IMR-90 (cell line): ENCODE results near the gene EPHB1. TPM values are rescaled to one million over a fixed set of nuclear protein-coding genes. Genes with fewer than 3 reads are reported as not detected.

Source experiments
- ATAC-seq: fragments of 200-7000 bp; cut with Tn5 transposase; 2 replicates; pipeline ENCODE4 v1.9.1; 2020; ENCODE audit warnings: low read depth, mild to moderate bottlenecking, moderate library complexity
- BruUV-seq: library from RNA; stranded (reverse); fragments of 400-500 nt; replicated peaks from 2 replicates; lab custom pipeline; 2021; lab: Mats Ljungman, UMichigan
- CTCF ChIA-PET: fragments of 300-600 bp; formaldehyde crosslinking; extraction: SDS; loops from one replicate; lab custom pipeline; 2021; ENCODE audit warnings: antibody characterized with exemption; lab: Yijun Ruan, JAX
- POLR2A ChIA-PET: fragments of 300-600 bp; sonication (Branson Sonifier 250); formaldehyde crosslinking; loops from one replicate; lab custom pipeline; 2022; ENCODE audit warnings: antibody characterized with exemption; ENCODE audit not compliant: unreplicated experiment; lab: Charles Lee
- DNase-seq: peaks from one replicate; pipeline ENCODE4 v3.0.0; 2013
- H2AFZ ChIP-seq: replicated peaks from 2 replicates; pipeline ENCODE3; 2013; ENCODE audit warnings: low read length, mild to moderate bottlenecking; ENCODE audit not compliant: poor library complexity
- H2AK5ac ChIP-seq: 2 replicates; pipeline ENCODE4 v1.6.1; 2013; ENCODE audit warnings: low read depth, low read length, inconsistent platforms
- H2AK9ac ChIP-seq: replicated peaks from 2 replicates; pipeline ENCODE3; 2013; ENCODE audit warnings: mild to moderate bottlenecking, low read depth, low read length, moderate library complexity; ENCODE audit not compliant: poor library complexity
- H2BK120ac ChIP-seq: 2 replicates; pipeline ENCODE4 v1.6.1; 2013; ENCODE audit warnings: low read depth, low read length, inconsistent platforms
- H2BK15ac ChIP-seq: 3 replicates; pipeline ENCODE4 v1.6.1; 2013; ENCODE audit warnings: low read depth, low read length, inconsistent platforms
- H2BK20ac ChIP-seq: 2 replicates; pipeline ENCODE4 v1.6.1; 2013; ENCODE audit warnings: low read depth, mild to moderate bottlenecking, inconsistent platforms, low read length, moderate library complexity
- H2BK5ac ChIP-seq: 2 replicates; pipeline ENCODE4 v1.6.1; 2013; ENCODE audit warnings: mild to moderate bottlenecking, low read depth, low read length, inconsistent platforms; ENCODE audit not compliant: poor library complexity, severe bottlenecking
- H3K14ac ChIP-seq: replicated peaks from 2 replicates; pipeline ENCODE4 v1.6.1; 2013; ENCODE audit warnings: low read depth, low read length, inconsistent platforms
- H3K18ac ChIP-seq: 2 replicates; pipeline ENCODE4 v1.6.1; 2013; ENCODE audit warnings: low read depth, low read length, control low read depth
- H3K23ac ChIP-seq: 2 replicates; pipeline ENCODE4 v1.6.1; 2013; ENCODE audit warnings: low read depth, low read length, inconsistent platforms
- H3K27ac ChIP-seq: 2 replicates; pipeline ENCODE4 v1.5.1; 2013; ENCODE audit warnings: mild to moderate bottlenecking, control low read depth, low read length; ENCODE audit not compliant: insufficient read depth
- H3K27me3 ChIP-seq: 2 replicates; pipeline ENCODE4 v1.6.1; 2013; ENCODE audit warnings: low read length; ENCODE audit not compliant: control insufficient read depth, insufficient read depth
- H3K36me3 ChIP-seq: 2 replicates; pipeline ENCODE4 v1.6.1; 2013; ENCODE audit warnings: low read length, mixed read lengths; ENCODE audit not compliant: control insufficient read depth, insufficient read depth
- H3K4ac ChIP-seq: 2 replicates; pipeline ENCODE4 v1.6.1; 2013; ENCODE audit warnings: low read depth, low read length, inconsistent platforms
- H3K4me1 ChIP-seq: 2 replicates; pipeline ENCODE4 v1.6.1; 2013; ENCODE audit warnings: low read length, mixed read lengths; ENCODE audit not compliant: control insufficient read depth, insufficient read depth
- H3K4me2 ChIP-seq: 2 replicates; pipeline ENCODE4 v1.6.1; 2013; ENCODE audit warnings: low read depth, mild to moderate bottlenecking, control low read depth, low read length, moderate library complexity
- H3K4me3 ChIP-seq: 2 replicates; pipeline ENCODE4 v1.5.1; 2013; ENCODE audit warnings: low read depth, mild to moderate bottlenecking, control low read depth, low read length, moderate library complexity; ENCODE audit not compliant: insufficient read depth
- H3K56ac ChIP-seq: 2 replicates; pipeline ENCODE4 v1.6.1; 2013; ENCODE audit warnings: low read length, inconsistent platforms; ENCODE audit not compliant: insufficient read depth; ENCODE audit errors: extremely low read depth
- H3K79me1 ChIP-seq, 2 experiments: 2 replicates each; pipeline ENCODE4 v1.6.1; 2013; ENCODE audit warnings: low read length in 2 of 2, inconsistent platforms in 1 of 2, low read depth in 1 of 2
- H3K9ac ChIP-seq: 2 replicates; pipeline ENCODE4 v1.6.1; 2013; ENCODE audit warnings: low read depth, low read length, control low read depth
- H3K9me1 ChIP-seq: 2 replicates; pipeline ENCODE4 v1.6.1; 2013; ENCODE audit warnings: low read length, inconsistent platforms; ENCODE audit not compliant: insufficient read depth
- H3K9me3 ChIP-seq: 2 replicates; pipeline ENCODE4 v1.6.1; 2013; ENCODE audit warnings: low read length; ENCODE audit not compliant: control insufficient read depth, insufficient read depth
- H4K20me1 ChIP-seq: 2 replicates; pipeline ENCODE4 v1.6.1; 2013; ENCODE audit warnings: low read length, inconsistent platforms; ENCODE audit not compliant: insufficient read depth
- H4K5ac ChIP-seq: 2 replicates; pipeline ENCODE4 v1.6.1; 2013; ENCODE audit warnings: mild to moderate bottlenecking, low read depth, low read length, control low read depth
- H4K8ac ChIP-seq, 2 experiments: 2 replicates each; pipeline ENCODE4 v1.6.1; 2013; ENCODE audit warnings: low read depth in 2 of 2, low read length in 2 of 2, control low read depth in 1 of 2, inconsistent platforms in 1 of 2
- H4K91ac ChIP-seq: 2 replicates; pipeline ENCODE4 v1.6.1; 2013; ENCODE audit warnings: low read depth, low read length, inconsistent platforms; ENCODE audit not compliant: insufficient read depth
- BHLHE40 ChIP-seq: fragments of 150-350 bp; IDR thresholded peaks from 2 replicates; pipeline ENCODE4 v1.6.1; 2016; ENCODE audit warnings: mild to moderate bottlenecking, low read depth, low read length
- CTCF ChIP-seq: conservative IDR thresholded peaks from 2 replicates; pipeline ENCODE4 v1.5.1; 2012; ENCODE audit warnings: mild to moderate bottlenecking, low read depth, low read length, improper control_type of control experiment
- MAFK ChIP-seq: IDR thresholded peaks from 2 replicates; pipeline ENCODE4 v1.6.1; 2012; ENCODE audit warnings: low read depth, low read length, improper control_type of control experiment
- MAZ ChIP-seq: IDR thresholded peaks from 2 replicates; pipeline ENCODE4 v1.6.1; 2012; ENCODE audit warnings: low read depth, mild to moderate bottlenecking, low read length, improper control_type of control experiment, moderate library complexity, borderline replicate concordance
- POLR2A ChIP-seq: IDR thresholded peaks from 2 replicates; pipeline ENCODE4 v1.6.1; 2012; ENCODE audit warnings: mild to moderate bottlenecking, low read depth, low read length
- RCOR1 ChIP-seq: IDR thresholded peaks from 2 replicates; pipeline ENCODE4 v1.6.1; 2012; ENCODE audit warnings: mild to moderate bottlenecking, low read length, improper control_type of control experiment; ENCODE audit not compliant: insufficient replicate concordance
- WGBS, 2 experiments: methylation state at CpG; one replicate each; pipeline versions ENCODE4 v1.1.5 to v1.1.7; 2013; ENCODE audit warnings: missing lambda C conversion rate in 2 of 2; ENCODE audit not compliant: insufficient read length in 1 of 2; ENCODE audit errors: extremely low coverage in 2 of 2; 5-methylcytosine and 5-hydroxymethylcytosine counted together
- dilution Hi-C: fragments of 300-500 bp; cut with HindIII; formaldehyde crosslinking; loops from one replicate; pipeline ENCODE4 v1.14.3; 2018; ENCODE audit warnings: low sequenced_read_pairs; ENCODE audit not compliant: unreplicated experiment
- in situ Hi-C: fragments of 300-500 bp; cut with MboI; formaldehyde crosslinking; loops from 3 replicates; pipeline ENCODE4 v1.14.3; 2019; ENCODE audit warnings: low sequenced_read_pairs, inconsistent platforms, mixed read lengths
- intact Hi-C: fragments of 100-400 bp; cut with micrococcal nuclease; formaldehyde crosslinking; loops from 2 replicates; pipeline ENCODE4 v1.10.0; 2022
- polyA plus RNA-seq, 3 experiments: library from polyadenylated mRNA; depleted of rRNA; stranded (reverse); fragments of >200 nt; gene quantifications; 2 replicates each; pipeline ENCODE4 v1.2.3, GENCODE V29; 2012; ENCODE audit warnings: low replicate concordance in 1 of 3
- total RNA-seq: library from RNA; depleted of rRNA; stranded (reverse); fragments of >200 nt; gene quantifications from 2 replicates; pipeline ENCODE4 v1.2.3, GENCODE V29; 2012

EPHB1 gene
- total and polyA plus RNA-seq, 2 of the 4 experiments (the other 2 are of a cell fraction), result 0.17 to 0.36 TPM

GRCh38 chr3:135292162-135292561 lies 497.1 kb downstream of the EPHB1 start:
- H3K18ac ChIP-seq, result no peak overlapping the region
- no peak overlapping the region for H4K91ac ChIP-seq
- H4K20me1 ChIP-seq, result no peaks in the 10 kb centered on the region
- H3K9ac ChIP-seq, result no peak overlapping the region
- H3K4me3 ChIP-seq, result no peak overlapping the region
- no peak overlapping the region for H3K56ac ChIP-seq
- H2BK20ac ChIP-seq, result no peak overlapping the region
- no peak for TF ChIP-seq BHLHE40
- TF ChIP-seq MAZ, result no peak
- no peak for TF ChIP-seq CTCF
- no peak for TF ChIP-seq RCOR1
- no peak for TF ChIP-seq POLR2A
- TF ChIP-seq MAFK, result no peak
- H2BK120ac ChIP-seq, result no peak overlapping the region
- H3K79me1 ChIP-seq, result no peaks in the 10 kb centered on the region
- H3K36me3 ChIP-seq, result no peaks in the 10 kb centered on the region
- H2AK5ac ChIP-seq, result no peak overlapping the region
- in situ Hi-C loops, result no loop called here
- no peak overlapping the region for H3K4ac ChIP-seq
- no peaks in the 10 kb centered on the region for H3K9me1 ChIP-seq
- H3K23ac ChIP-seq, result no peak overlapping the region
- no peak overlapping the region for H3K4me2 ChIP-seq
- POLR2A ChIA-PET, result no interaction called here
- no peaks in the 10 kb centered on the region for H3K4me1 ChIP-seq
- ATAC-seq (no peak), DNase-seq (no peak)
- H3K14ac ChIP-seq, result no peak overlapping the region
- H3K27me3 ChIP-seq, result no peaks in the 10 kb centered on the region
- no peak overlapping the region for H2BK5ac ChIP-seq
- H3K9me3 ChIP-seq, result 0 out of 2 replicates have a peak, but pooled peaks cover 1% of the 10 kb centered on the region
- no CpG with 5 or more reads among the region's 1 CpG for WGBS, 2 experiments
- H2BK15ac ChIP-seq, result no peak overlapping the region
- no peak overlapping the region for H2AFZ ChIP-seq
- dilution Hi-C loops, result no loop called here
- H2AK9ac ChIP-seq, result no peak overlapping the region
- BruUV-seq, result no TSS peak
- H4K5ac ChIP-seq, result no peak overlapping the region
- intact Hi-C loops, result no loop called here
- CTCF ChIA-PET, result no interaction called here
- no peak overlapping the region for H3K27ac ChIP-seq
- no peak overlapping the region for H4K8ac ChIP-seq
